Astrocyte of the spinal cord (primary cell): Measurements from ENCODE around the gene GABBR2.
A peak's percentile ranks its signal among the peaks of the same experiment; 100 is the strongest.

ENCODE experiments used
- DNase-seq: peaks from one replicate; pipeline ENCODE4 v3.0.0; 2011; ENCODE audit warnings: low read depth, low spot score
- H3K4me3 ChIP-seq: 2 replicates; pipeline ENCODE4 v1.5.1; 2011; ENCODE audit warnings: low read depth, mild to moderate bottlenecking, low read length, moderate library complexity
- in situ Hi-C: cut with HindIII; loops from 2 replicates; pipeline ENCODE4 v1.10.0; 2017; ENCODE audit warnings: low sequenced_read_pairs
- TF ChIP-seq, protein P1 (sequence below): IDR thresholded peaks from 2 replicates; pipeline ENCODE4 v1.5.1; 2012; ENCODE audit warnings: low read depth, mild to moderate bottlenecking, low read length, inconsistent platforms

Gene GABBR2

DNA sequence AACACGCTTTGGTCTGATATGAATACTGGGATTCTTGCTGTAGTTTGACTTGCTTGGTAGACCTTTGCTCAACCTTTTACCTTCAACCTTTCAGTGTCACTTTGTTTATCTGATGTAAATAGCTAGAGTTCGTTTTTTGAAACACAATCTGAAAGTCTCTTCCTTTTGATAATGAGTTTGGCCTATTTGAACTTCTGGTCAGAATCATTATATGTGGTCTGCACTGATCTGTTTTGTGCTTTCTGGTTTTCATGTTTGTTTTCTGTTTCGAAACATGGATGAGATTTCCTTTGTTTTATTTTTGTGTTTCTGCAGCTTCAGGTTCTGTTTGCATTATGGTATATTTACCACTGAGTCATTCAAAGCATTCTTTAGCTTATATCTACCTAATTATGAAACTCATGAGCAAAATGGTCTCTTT is 217.5 kb downstream of the GABBR2 start:
- TF ChIP-seq, protein P1, sequence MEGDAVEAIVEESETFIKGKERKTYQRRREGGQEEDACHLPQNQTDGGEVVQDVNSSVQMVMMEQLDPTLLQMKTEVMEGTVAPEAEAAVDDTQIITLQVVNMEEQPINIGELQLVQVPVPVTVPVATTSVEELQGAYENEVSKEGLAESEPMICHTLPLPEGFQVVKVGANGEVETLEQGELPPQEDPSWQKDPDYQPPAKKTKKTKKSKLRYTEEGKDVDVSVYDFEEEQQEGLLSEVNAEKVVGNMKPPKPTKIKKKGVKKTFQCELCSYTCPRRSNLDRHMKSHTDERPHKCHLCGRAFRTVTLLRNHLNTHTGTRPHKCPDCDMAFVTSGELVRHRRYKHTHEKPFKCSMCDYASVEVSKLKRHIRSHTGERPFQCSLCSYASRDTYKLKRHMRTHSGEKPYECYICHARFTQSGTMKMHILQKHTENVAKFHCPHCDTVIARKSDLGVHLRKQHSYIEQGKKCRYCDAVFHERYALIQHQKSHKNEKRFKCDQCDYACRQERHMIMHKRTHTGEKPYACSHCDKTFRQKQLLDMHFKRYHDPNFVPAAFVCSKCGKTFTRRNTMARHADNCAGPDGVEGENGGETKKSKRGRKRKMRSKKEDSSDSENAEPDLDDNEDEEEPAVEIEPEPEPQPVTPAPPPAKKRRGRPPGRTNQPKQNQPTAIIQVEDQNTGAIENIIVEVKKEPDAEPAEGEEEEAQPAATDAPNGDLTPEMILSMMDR = no peak
- H3K4me3 ChIP-seq = no peak overlapping the region
- in situ Hi-C loops = no loop called here
- no peak for DNase-seq

DNA sequence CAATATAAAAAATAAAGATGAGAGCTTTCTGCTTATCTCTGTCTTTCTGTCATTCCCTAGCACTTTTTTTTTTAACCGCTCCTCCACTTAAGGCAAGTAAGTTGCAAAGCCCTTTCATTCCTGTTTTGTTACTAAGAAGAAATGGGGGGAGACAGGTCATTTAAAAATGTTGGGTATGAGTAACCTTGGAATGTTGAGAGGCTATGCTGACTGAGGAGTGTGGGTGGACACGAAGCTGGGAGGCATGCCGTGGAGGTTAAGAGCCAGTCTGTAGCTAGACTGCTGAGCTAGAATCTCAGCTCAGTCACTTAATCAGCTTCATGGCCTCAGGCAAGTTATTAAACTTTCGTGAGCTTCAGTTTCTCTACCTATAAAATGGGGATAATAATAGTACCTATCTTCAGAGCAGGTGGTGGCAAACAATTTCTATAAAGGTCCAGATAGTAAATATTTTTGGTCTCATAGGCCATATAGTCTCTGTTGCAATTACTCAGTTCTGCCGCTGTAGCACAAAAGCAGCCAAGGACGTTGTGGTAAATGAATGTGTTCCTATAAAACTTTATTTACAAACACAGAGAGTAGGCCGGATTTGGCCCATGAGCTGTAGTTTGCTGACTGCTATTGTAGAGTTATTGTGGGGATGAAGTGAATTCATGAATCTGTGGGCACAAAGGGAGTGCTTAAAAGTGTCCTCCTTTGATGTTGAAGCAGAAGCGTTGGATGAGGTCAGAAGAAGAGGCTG is 220.0 kb downstream of the GABBR2 start:
- in situ Hi-C loops = no loop called here
- DNase-seq = peak; percentile 95
- no peak overlapping the region for H3K4me3 ChIP-seq
- TF ChIP-seq, protein P1 = no peak

DNA sequence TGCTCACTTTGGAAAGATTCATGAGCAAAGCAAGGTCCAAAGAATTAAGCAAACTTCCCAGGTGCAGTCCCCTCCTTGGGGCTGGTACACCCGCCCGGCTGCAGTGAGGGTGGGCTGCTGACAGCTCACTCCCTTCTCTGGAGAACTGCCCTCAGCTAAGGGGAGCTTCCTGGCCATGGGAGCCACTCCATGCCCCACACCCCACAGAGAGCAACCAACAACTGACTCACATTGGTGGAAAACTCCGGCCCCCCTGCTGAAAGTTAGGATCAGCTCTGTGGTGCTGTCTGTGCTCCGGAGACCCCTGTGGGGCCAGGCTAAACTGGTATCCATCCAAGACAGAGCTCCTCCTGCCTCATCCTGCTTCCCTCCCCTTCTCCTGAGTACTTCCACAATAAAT is 223.0 kb downstream of the GABBR2 start:
- in situ Hi-C loops = no loop called here
- TF ChIP-seq, protein P1 = no peak
- DNase-seq = peak; percentile 51
- no peak overlapping the region for H3K4me3 ChIP-seq

DNA sequence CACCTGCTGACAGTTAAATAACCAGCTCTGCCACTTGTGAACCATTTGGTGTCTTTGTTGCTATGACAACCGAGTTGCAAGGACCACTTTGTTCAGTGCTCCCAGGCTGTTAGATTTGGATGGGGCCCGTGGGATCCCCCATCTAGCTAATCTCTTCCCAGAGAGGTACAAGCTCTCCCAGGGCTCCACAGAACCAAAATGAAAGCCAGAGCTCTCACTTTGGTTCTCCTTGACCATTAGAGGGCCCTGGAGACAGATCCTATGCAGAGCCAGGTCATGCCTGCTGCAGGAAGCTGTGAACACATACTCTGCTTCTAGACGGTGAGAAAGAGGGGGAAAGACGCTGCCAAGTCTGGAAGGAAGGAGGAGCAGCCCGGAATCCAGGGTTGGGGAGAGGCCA is 224.6 kb downstream of the GABBR2 start:
- H3K4me3 ChIP-seq = no peak overlapping the region
- in situ Hi-C loops = no loop called here
- TF ChIP-seq, protein P1 = peak; percentile 20
- peak; percentile 13 for DNase-seq

DNA sequence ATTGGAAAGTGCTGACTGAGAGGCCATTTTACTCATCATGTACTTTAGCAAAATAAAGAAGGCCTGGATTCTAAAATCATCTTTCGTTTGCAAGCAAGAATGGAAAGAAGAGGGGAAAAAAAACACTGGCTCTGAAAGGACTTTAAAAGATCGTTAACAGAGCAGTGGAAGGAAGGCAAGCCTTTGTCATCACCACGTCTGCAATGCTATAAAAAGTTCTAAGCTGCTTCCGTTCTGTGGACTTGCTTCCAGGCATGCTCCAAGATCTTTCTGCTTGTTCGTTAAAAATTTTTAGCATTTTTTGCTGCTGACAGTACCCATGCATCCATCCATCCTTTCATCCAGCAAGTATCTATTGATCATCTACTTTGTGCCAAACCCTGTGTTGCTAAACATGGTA is 226.5 kb downstream of the GABBR2 start:
- TF ChIP-seq, protein P1 = no peak
- in situ Hi-C loops = no loop called here
- no peak for DNase-seq
- no peak overlapping the region for H3K4me3 ChIP-seq

DNA sequence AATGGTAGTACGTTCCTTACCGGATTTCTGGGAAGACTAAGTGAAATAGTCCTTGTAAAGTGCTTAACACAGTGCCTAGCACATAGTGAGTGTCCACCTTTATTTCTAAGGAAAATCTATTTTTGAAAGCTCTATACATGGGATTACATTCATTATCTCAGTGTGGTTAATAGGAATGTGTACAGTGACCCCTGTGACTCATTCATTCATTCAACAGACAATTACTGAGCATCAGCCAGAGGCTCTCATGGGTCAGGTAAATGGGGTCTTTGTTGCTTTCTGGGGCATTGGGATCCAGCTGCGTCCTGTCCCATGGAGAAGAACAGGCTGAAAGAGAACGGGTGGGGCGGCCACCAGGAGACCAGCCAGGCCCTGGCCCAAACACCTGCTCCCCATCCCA is 227.1 kb downstream of the GABBR2 start:
- no peak for DNase-seq
- TF ChIP-seq, protein P1 = no peak
- H3K4me3 ChIP-seq = no peak overlapping the region
- in situ Hi-C loops = no loop called here
